Measurements from ENCODE around the gene TUBB6.

DNA sequence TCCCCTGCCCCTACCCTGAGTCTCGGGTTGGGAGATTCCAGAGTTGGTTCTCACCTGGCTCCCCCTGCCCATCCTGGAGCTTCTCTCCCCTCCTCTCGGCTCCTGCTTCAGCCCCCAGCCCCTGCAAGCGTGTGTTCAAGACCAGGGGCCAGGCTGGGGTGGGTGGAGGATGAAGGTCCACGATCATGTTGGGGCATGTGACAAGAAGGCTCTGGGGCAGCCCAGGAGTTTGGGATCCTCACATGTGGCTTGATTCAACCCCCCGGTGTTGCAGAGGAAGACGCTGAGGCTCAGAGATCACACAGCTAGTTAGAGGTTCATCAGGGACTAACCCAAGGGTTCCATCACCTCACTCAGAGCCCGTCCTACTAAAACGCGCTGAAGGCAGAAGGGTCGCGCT lies 14.2 kb upstream of the TUBB6 start:
- TF ChIP-seq EZH2 (IDR thresholded peaks at IDR 0.05; ENCODE audit: low read depth): no peak
- TF ChIP-seq, protein P1, sequence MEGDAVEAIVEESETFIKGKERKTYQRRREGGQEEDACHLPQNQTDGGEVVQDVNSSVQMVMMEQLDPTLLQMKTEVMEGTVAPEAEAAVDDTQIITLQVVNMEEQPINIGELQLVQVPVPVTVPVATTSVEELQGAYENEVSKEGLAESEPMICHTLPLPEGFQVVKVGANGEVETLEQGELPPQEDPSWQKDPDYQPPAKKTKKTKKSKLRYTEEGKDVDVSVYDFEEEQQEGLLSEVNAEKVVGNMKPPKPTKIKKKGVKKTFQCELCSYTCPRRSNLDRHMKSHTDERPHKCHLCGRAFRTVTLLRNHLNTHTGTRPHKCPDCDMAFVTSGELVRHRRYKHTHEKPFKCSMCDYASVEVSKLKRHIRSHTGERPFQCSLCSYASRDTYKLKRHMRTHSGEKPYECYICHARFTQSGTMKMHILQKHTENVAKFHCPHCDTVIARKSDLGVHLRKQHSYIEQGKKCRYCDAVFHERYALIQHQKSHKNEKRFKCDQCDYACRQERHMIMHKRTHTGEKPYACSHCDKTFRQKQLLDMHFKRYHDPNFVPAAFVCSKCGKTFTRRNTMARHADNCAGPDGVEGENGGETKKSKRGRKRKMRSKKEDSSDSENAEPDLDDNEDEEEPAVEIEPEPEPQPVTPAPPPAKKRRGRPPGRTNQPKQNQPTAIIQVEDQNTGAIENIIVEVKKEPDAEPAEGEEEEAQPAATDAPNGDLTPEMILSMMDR (conservative IDR thresholded peaks at IDR 0.05): no peak
